ENCODE results near the gene CASS4.

- no peak for TF ChIP-seq CTCF (optimal IDR thresholded peaks at IDR 0.05 in 1 of 3, IDR thresholded peaks at IDR 0.05 in 1 of 3, conservative IDR thresholded peaks at IDR 0.05 in 1 of 3; ENCODE audit: extremely low read depth in 1 of 3, insufficient read depth in 2 of 3, low read length in 3 of 3)
- no peak for TF ChIP-seq EZH2 (IDR thresholded peaks at IDR 0.05; ENCODE audit: low read length)
Observed at GRCh38 chr20:56428410-56428809, 16.4 kb downstream of the CASS4 start.

Data from keratinocyte (primary cell).